ENCODE results near the gene LRRC46. TPM values are rescaled to one million over a fixed set of nuclear protein-coding genes. Genes with fewer than 3 reads are reported as not detected.

LRRC46 gene
- total RNA-seq, 1 donor from 2014 or later: 0.30 TPM

GRCh38 chr17:47869114-47869513 is 37.6 kb downstream of the LRRC46 start:
- DNase-seq (ENCODE audit: low read depth) (no peak), FAIRE-seq (no peak)
- Histone ChIP-seq H2AFZ (ENCODE audit: low read depth, low read length) (no peak overlapping the region), H3K4me1 (ENCODE audit: insufficient read depth, low read length) (peaks cover 4% of the 10 kb centered on the region), H3K79me2 (ENCODE audit: insufficient read depth, low read length) (no peaks in the 10 kb centered on the region), H3K36me3 (ENCODE audit: insufficient read depth, low read length) (no peaks in the 10 kb centered on the region), H3K9me3 (ENCODE audit: insufficient read depth, low read depth, low read length) (no peaks in the 10 kb centered on the region), H3K9ac (ENCODE audit: low read length) (no peak overlapping the region), H3K4me3 (ENCODE audit: insufficient read depth, low read depth, low read length) (no peak overlapping the region), H3K27me3 (ENCODE audit: insufficient read depth, low read length) (peaks cover 47% of the 10 kb centered on the region), H3K27ac (ENCODE audit: low read depth, low read length) (no peak overlapping the region), H4K20me1 (ENCODE audit: insufficient read depth, low read length) (no peaks in the 10 kb centered on the region), H3K4me2 (ENCODE audit: low read length) (no peak overlapping the region)
- H3K27ac Mint-ChIP-seq (ENCODE audit: unreplicated experiment): no peak overlapping the region
- no peak overlapping the region for H3K4me3 Mint-ChIP-seq (ENCODE audit: unreplicated experiment)
- peaks cover 6% of the 10 kb centered on the region for H3K9me3 Mint-ChIP-seq (ENCODE audit: unreplicated experiment)
- H3K36me3 Mint-ChIP-seq (ENCODE audit: low read depth, unreplicated experiment): peaks cover 6% of the 10 kb centered on the region
- H3K4me1 Mint-ChIP-seq (ENCODE audit: low read depth, unreplicated experiment): peaks cover 12% of the 10 kb centered on the region
- TF ChIP-seq EZH2 (IDR thresholded peaks at IDR 0.05; ENCODE audit: insufficient read depth, low read length) (no peak), CTCF (IDR thresholded peaks at IDR 0.05; ENCODE audit: insufficient read depth, low read depth, low read length) (no peak)
- peaks cover 48% of the 10 kb centered on the region for H3K27me3 Mint-ChIP-seq (ENCODE audit: low read depth, unreplicated experiment)

DNA sequence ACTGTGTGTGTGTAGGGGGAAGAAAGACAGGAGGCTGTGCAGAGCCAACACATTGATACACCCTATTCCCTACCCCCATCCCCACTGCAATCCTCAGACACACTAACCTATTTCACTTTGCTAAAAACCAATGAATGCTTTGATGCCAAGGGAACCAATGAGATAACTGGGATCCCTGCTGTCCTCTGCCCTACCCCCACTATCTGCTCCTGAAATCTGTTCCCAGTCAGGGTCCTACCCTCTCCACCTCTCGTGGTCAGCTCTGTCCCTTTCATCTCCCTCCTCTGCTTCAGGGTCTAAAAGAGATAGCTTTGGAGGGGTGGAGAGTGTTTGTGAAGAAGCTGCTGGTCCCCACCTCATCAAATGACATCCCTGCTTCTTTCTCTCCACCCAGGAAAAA is 38.6 kb downstream of the LRRC46 start:
- H3K27me3 Mint-ChIP-seq (ENCODE audit: low read depth, unreplicated experiment): peaks cover 48% of the 10 kb centered on the region
- TF ChIP-seq CTCF (IDR thresholded peaks at IDR 0.05; ENCODE audit: insufficient read depth, low read depth, low read length) (no peak), EZH2 (IDR thresholded peaks at IDR 0.05; ENCODE audit: insufficient read depth, low read length) (no peak)
- peaks cover 6% of the 10 kb centered on the region for H3K36me3 Mint-ChIP-seq (ENCODE audit: low read depth, unreplicated experiment)
- Histone ChIP-seq H3K9ac (ENCODE audit: low read length) (no peak overlapping the region), H3K79me2 (ENCODE audit: insufficient read depth, low read length) (no peaks in the 10 kb centered on the region), H3K36me3 (ENCODE audit: insufficient read depth, low read length) (no peaks in the 10 kb centered on the region), H2AFZ (ENCODE audit: low read depth, low read length) (no peak overlapping the region), H3K4me1 (ENCODE audit: insufficient read depth, low read length) (peaks cover 4% of the 10 kb centered on the region), H3K4me2 (ENCODE audit: low read length) (no peak overlapping the region), H4K20me1 (ENCODE audit: insufficient read depth, low read length) (no peaks in the 10 kb centered on the region), H3K27me3 (ENCODE audit: insufficient read depth, low read length) (peaks cover 51% of the 10 kb centered on the region), H3K9me3 (ENCODE audit: insufficient read depth, low read depth, low read length) (no peaks in the 10 kb centered on the region), H3K27ac (ENCODE audit: low read depth, low read length) (no peak overlapping the region), H3K4me3 (ENCODE audit: insufficient read depth, low read depth, low read length) (no peak overlapping the region)
- no peak for DNase-seq (ENCODE audit: low read depth)
- no peak overlapping the region for H3K4me3 Mint-ChIP-seq (ENCODE audit: unreplicated experiment)
- no peak overlapping the region for H3K27ac Mint-ChIP-seq (ENCODE audit: unreplicated experiment)
- peaks cover 12% of the 10 kb centered on the region for H3K4me1 Mint-ChIP-seq (ENCODE audit: low read depth, unreplicated experiment)
- peaks cover 3% of the 10 kb centered on the region for H3K9me3 Mint-ChIP-seq (ENCODE audit: unreplicated experiment)
- FAIRE-seq: no peak

- no peak overlapping the region for H3K4me2 ChIP-seq (ENCODE audit: low read length)
- no peak overlapping the region for H3K27ac ChIP-seq (ENCODE audit: low read depth, low read length)
- FAIRE-seq (no peak), DNase-seq (ENCODE audit: low read depth) (no peak)
- Mint-ChIP-seq H3K4me1 (ENCODE audit: low read depth, unreplicated experiment) (peaks cover 15% of the 10 kb centered on the region), H3K9me3 (ENCODE audit: unreplicated experiment) (peaks cover 3% of the 10 kb centered on the region), H3K27ac (ENCODE audit: unreplicated experiment) (no peak overlapping the region), H3K36me3 (ENCODE audit: low read depth, unreplicated experiment) (peaks cover 4% of the 10 kb centered on the region), H3K27me3 (ENCODE audit: low read depth, unreplicated experiment) (peaks cover 40% of the 10 kb centered on the region), H3K4me3 (ENCODE audit: unreplicated experiment) (no peak overlapping the region)
- H3K9me3 ChIP-seq (ENCODE audit: insufficient read depth, low read depth, low read length): no peaks in the 10 kb centered on the region
- H3K79me2 ChIP-seq (ENCODE audit: insufficient read depth, low read length): no peaks in the 10 kb centered on the region
- H3K4me3 ChIP-seq (ENCODE audit: insufficient read depth, low read depth, low read length): no peak overlapping the region
- H4K20me1 ChIP-seq (ENCODE audit: insufficient read depth, low read length): no peaks in the 10 kb centered on the region
- peaks cover 56% of the 10 kb centered on the region for H3K27me3 ChIP-seq (ENCODE audit: insufficient read depth, low read length)
- no peaks in the 10 kb centered on the region for H3K36me3 ChIP-seq (ENCODE audit: insufficient read depth, low read length)
- no peak for TF ChIP-seq CTCF (IDR thresholded peaks at IDR 0.05; ENCODE audit: insufficient read depth, low read depth, low read length)
- TF ChIP-seq EZH2 (IDR thresholded peaks at IDR 0.05; ENCODE audit: insufficient read depth, low read length): no peak
- H3K4me1 ChIP-seq (ENCODE audit: insufficient read depth, low read length): peaks cover 4% of the 10 kb centered on the region
- no peak overlapping the region for H3K9ac ChIP-seq (ENCODE audit: low read length)
- no peak overlapping the region for H2AFZ ChIP-seq (ENCODE audit: low read depth, low read length)
Observed at GRCh38 chr17:47871048-47871447, 39.6 kb downstream of the LRRC46 start.
